GOT3 (cell line): ENCODE results near the gene PARN.
"Not testable (repeated sequence)": the region's sequence is repeated elsewhere in the genome, so short reads cannot be mapped to it uniquely, and the experiment has no call there.

Experiments used
- DNase-seq: peaks from one replicate; lab custom pipeline; 2025; ENCODE audit warnings: mixed read lengths; lab: John Stamatoyannopoulos, UW

Gene PARN

DNA sequence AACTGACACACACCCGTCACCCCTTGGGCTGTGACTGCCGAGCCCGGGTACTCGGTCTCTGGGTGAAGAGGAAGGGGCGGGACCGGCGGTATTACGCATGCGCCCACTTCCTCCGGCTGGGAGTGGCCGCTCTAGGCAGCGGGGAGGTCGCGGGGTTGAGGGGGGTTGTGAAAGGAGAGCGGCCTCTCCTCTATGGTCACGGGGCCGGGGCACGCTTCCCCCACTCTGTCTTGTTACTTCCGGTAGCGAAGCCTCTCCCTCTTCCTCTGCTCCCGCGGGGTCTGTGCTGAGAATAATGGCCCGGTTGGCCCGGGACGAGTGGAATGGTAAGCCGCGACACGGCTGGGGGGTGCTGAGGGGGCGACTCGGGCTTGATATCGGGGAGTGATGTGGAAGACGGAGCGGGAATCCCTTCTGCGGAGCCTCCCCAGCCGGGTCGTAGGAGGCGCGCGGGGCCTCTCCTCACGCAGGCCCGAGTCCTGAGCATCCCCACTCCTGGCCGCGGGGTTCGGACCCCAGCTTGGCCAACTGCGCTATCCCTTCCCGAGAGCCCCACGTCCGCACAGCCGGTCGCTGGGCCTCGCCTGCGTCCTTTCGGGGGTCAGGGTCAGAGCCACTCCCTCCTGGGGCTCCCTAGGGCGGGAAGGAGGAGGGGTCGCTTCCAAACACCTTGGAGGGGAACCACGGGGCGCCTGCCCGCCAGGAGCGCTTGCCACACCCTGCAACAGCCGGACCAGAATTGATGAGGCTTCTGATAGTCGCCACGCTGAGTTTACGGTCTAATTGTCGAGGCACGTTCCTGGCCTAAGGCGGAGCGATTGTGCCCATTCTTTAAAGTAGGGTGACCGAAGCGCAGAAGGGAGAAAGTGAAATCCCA is 2.9 kb upstream of the PARN start, which contains the start of gene BFAR:
TSS of gene BFAR (plus strand) at position 259 of the 877 bp plus-strand sequence. CDS start 11,396 bp downstream, outside the sequence.
- peak; percentile 91 for DNase-seq

GRCh38 chr16:14630620-14631330 is 715 bp upstream of the PARN start:
- DNase-seq, result peak; percentile 54

- no peak for DNase-seq
Observed at GRCh38 chr16:14629612-14629918, 495 bp downstream of the PARN start.

DNA sequence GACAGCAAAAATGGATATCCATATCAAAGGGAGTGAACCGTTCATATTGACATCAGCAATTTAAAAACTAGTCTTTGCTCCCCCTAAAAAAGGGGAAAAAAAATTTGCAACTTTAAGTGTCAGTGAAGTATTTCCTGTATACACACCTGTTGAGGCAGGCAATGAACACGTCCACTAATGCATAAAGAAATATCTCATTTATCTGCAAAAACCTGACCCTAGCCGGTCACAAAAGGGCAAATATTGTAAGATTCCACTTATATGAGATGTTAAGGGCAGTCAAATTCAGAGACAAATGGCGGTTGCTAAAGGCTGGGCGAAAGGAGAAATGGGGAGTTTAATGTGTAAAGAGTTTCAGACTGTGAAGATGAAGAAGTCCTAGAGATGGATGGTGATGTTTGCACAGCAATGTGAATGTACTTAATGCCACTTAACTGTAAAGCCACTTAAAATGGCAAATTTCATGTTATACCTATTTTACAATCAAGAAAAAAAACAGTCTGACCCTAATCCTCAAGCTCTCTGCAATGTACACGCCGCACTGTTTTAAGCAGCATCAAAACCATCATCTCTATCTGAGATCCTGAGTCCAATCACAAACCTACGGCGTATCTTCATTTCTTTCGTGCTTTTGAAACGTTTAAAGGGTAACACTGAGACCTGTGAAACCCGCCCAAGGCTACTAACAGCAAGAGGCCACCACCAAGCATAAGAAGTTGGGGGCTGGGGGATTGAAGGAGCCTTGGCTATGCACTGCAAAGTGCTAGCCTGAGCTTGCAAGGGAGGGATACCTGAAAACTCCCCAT is 1.1 kb downstream of the PARN start:
- no peak for DNase-seq

- no peak for DNase-seq
Observed at GRCh38 chr16:14627078-14627477, 3.0 kb downstream of the PARN start.

DNA sequence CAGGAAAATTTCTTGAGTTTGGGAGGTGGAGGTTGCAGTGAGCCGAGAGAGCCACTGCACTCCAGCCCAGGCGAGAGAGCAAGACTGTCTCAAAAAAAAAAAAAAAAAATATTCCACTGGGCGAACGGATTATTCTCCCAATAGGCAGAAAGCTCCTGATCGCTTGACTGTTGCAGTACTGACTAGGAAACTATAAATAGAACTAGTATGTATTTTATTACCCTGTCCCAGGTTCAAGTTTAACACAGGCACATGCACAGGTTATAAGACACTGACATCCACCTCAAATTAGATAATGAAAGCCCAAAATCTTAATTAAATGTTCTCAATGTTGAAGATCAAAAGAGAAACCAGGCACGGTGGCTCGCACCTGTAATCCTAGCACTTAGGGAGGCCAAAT is 11.5 kb downstream of the PARN start:
- no peak for DNase-seq

DNA sequence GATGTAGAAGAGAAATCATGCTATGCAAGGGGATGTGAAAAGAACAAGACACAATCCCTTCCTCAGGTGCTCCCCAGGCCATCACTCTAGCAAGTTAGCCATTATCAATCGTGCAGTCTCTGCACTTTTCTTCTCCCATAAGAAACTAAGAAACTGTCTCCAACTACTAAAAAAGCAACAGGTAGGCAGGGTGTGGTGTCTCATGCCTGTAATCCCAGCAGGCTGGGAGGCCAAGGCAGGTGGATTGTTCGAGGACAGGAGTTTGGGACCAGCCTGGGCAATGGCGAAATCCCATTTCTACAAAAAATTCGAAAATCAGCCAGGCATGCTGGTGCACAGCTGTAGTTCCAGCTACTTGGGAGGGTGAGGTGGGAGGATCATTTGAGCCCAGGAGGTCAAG is 13.8 kb downstream of the PARN start:
- no peak for DNase-seq

DNA sequence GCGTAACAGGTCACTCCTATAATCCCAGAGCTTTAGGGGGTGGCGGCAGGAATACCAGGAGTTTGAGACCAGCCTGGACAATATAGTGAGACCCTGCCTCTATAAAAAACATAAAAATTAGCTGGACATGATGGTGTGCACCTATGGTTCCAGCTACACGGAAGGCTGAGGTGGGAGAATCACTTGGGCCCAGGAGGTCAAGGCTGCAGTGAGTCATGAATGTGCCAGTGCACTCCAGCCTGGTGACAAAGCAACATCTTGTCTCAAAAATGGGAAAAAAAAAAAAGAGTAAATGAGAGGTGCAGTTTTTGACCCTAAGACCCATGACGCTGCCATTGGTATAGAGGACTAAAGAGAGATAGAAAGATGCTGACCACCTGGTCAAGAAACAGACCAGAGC is 16.1 kb downstream of the PARN start:
- no peak for DNase-seq

DNA sequence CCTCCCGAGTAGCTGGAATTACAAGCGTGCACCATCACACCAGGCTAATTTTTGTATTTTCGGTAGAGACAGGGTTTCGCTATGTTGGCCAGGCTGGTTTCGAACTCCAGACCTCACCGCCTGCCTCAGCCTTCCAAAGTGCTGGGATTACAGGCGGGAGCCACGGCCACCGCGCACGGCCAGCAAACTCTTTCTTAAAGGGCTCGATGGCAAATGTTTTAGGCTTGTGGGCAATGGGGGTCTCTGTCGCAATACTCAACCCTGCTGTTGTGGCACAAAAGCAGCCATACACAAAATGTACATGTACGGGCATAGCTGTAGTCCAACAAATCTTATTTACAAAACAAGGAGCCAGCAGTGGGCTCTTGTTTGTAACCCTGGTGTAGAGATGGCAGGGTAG is 18.4 kb downstream of the PARN start:
- DNase-seq, result no peak

DNA sequence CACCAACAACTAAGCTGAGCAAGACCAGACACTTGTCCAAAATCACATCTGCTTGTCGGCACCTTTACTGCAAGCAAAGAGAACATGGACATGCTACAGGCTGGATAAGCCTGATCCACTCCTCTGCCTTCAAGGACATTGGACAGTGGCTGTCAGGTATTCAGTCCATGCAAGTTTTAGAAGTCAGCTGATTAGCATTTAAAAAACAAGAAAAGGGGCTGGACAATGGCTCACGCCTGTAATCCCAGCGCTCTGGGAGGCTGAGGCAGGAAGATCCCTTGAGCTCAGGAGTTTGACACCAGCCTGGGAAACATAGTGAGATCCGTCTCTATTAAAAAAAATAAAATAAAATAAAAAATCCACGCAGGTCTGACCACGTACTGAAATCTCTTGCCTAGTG is 20.3 kb downstream of the PARN start:
- no peak for DNase-seq

DNA sequence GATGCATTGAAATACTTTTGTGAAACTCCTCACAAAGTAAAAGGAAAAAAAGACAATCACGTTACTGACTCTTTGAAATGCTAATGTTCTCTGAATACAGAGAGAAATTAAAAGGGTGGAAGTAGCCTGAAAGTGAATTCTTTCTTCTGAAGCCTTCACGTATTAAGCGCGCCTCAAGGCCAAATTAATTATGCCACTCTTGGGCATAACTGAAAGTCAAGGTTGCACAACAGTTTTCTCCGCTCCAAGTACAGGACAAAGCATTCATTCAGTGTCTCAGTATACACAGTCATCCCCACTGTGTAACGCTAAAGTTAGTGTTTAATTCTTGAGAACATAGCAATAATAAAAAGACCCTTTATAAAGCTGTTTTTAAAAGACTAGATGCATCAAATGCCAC is 21.5 kb downstream of the PARN start:
- no peak for DNase-seq

GRCh38 chr16:14608111-14608566 is 21.9 kb downstream of the PARN start:
- DNase-seq, result no peak

DNA sequence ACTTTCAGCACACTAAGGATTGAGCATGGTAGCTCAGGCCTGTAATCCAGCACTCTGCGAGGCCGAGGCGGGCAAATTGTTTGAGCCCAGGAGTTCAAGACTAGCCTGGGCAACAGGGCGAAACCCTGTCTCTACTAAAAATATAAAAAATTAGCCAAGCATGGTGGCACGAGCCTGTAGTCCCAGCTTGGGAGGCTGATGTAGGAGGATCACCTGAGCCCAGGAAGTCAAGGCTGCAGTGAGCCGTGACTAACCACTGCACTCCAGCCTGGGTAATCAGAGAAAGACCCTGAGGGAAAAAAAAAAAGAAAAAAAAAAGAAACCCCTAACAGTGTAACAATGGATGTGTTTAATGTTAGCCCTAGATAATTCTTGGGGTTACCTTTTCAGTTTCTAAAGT is 24.0 kb downstream of the PARN start:
- no peak for DNase-seq

- DNase-seq, result no peak
Observed at GRCh38 chr16:14602443-14602963, 27.6 kb downstream of the PARN start.

GRCh38 chr16:14600164-14600563 is 29.9 kb downstream of the PARN start:
- DNase-seq, result no peak

GRCh38 chr16:14586637-14587305 is 43.3 kb downstream of the PARN start:
- no peak for DNase-seq

DNA sequence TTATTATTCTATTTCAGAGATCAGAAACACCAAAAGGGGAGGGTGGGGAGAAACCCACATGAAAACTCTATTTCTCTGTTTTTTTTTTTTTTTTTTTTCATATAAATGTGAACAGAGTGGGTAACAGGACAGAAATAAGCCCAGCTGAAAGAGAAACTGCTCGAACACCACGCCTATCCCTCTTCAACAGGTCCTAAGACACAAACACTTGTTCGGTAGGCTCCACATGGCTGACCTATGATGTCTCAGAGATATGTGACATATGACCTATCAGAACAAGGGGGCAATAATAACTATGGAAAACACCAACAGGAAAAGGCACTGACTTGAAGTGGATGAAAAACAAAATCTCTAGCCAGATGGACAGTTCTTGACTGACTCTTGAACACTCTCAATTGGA is 44.8 kb downstream of the PARN start:
- DNase-seq, result no peak

DNA sequence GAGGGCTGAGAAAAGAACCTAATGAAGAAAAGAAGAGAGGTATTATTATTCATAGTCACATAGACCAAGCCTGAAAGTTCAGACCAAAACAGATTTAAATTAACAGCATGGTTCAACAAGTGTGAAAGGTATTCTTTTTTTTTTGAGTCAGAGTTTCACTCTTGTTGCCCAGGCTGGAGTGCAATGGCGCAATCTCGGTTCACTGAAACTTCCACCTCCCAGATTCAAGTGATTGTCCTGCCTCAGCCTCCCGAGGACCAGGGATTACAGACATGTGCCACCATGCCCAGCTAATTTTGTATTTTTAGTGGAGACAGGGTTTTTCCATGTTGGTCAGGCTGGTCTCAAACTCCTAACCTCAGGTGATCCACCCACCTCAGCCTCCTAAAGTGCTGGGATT is 49.1 kb downstream of the PARN start:
- not testable (repeated sequence) for DNase-seq

DNA sequence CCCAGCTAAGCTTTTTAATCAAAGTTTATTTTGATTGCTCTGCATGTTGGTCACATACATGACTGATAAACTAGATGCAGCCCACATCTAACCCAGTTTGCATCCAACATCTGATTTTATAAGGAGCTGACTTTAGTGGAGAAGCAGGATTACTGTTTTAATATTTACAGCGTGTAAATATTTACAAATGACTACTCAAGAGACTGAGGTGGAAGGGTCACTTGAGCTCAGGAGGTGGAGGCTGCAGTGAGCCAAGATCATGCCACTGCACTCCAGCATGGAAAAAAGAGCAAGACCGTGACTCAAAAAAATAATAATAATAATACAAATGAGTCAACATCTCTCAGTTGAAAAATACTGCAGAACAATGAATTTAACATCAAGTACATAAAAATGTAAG is 50.8 kb downstream of the PARN start:
- DNase-seq, result no peak

- no peak for DNase-seq
Observed at GRCh38 chr16:14576532-14576931, 53.5 kb downstream of the PARN start.

- DNase-seq, result no peak
Observed at GRCh38 chr16:14576069-14576468, 54.0 kb downstream of the PARN start.
